Measurements from ENCODE around the gene IPP.

The IPP gene

DNA sequence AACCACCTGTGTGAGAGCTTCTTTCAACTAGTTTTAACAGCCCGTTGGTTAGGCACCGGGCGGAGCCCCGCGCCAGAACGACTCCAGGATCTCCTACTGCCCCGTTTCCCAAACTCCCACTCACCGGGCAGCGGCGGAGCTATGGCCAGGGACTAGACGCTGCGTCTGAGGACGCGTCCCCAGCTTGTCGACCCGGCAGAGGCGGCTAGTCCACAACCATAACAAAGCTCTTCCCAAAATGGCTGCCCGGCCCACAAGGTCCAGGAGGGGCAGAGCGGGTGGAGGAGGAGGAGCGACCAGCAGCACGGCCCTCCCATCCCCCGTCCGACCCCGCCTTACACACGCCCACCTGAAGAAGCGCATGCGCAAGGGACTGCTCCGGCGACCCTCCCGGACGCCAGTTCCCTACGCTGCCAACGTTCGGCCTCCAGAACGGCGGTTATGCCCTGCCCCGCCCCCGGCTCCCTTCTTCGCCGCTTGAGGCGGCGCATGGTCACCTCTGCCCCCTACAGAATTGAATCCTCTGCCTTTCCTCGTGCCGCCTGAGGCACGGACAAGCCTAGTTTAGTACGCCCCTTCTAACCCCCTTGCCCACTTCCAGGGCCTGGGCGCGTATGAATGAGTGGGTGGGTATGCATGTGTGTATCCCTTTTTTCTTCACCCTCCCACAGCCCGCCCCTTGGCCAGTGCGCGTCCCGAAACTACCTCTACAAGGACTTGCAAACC lies 64.0 kb downstream of the IPP start, which contains the start of gene GPBP1L1 (continued):
- TF ChIP-seq FEZF1 (tag by site-specific recombination; IDR thresholded peaks at IDR 0.05) (no peak), ZNF404 (tag by site-specific recombination; IDR thresholded peaks at IDR 0.05) (no peak), ZNF521 (tag by site-specific recombination; IDR thresholded peaks at IDR 0.05) (no peak), ZNF777 (tag by site-specific recombination; IDR thresholded peaks at IDR 0.05; ENCODE audit: borderline replicate concordance) (no peak), HOXD13 (CRISPR knock-in tag; IDR thresholded peaks at IDR 0.05; ENCODE audit: borderline replicate concordance) (no peak), KLF16 (tag by site-specific recombination; IDR thresholded peaks at IDR 0.05) (peak; percentile 45; the same call in 1 of the 2 replicates), ZNF654 (tag by site-specific recombination; IDR thresholded peaks at IDR 0.05; ENCODE audit: low read depth) (no peak), ZNF529 (tag by site-specific recombination; IDR thresholded peaks at IDR 0.05; ENCODE audit: insufficient replicate concordance) (no peak), ZXDB (tag by site-specific recombination; IDR thresholded peaks at IDR 0.05) (peak; percentile 54), ZNF19 (tag by site-specific recombination; IDR thresholded peaks at IDR 0.05; ENCODE audit: low read depth) (no peak), ZNF596 (tag by site-specific recombination; IDR thresholded peaks at IDR 0.05) (no peak; the same call in 1 of the 2 replicates), ZNF140 (tag by site-specific recombination; IDR thresholded peaks at IDR 0.05) (no peak)
- TF ChIP-seq, protein P1, sequence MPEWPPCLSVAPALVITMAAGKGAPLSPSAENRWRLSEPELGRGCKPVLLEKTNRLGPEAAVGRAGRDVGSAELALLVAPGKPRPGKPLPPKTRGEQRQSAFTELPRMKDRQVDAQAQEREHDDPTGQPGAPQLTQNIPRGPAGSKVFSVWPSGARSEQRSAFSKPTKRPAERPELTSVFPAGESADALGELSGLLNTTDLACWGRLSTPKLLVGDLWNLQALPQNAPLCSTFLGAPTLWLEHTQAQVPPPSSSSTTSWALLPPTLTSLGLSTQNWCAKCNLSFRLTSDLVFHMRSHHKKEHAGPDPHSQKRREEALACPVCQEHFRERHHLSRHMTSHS (tag by site-specific recombination; IDR thresholded peaks at IDR 0.05), result no peak
- TF ChIP-seq, protein P2, sequence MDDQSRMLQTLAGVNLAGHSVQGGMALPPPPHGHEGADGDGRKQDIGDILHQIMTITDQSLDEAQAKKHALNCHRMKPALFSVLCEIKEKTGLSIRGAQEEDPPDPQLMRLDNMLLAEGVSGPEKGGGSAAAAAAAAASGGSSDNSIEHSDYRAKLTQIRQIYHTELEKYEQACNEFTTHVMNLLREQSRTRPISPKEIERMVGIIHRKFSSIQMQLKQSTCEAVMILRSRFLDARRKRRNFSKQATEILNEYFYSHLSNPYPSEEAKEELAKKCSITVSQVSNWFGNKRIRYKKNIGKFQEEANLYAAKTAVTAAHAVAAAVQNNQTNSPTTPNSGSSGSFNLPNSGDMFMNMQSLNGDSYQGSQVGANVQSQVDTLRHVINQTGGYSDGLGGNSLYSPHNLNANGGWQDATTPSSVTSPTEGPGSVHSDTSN (CRISPR knock-in tag; IDR thresholded peaks at IDR 0.05), result no peak
- TF ChIP-seq, protein P3, sequence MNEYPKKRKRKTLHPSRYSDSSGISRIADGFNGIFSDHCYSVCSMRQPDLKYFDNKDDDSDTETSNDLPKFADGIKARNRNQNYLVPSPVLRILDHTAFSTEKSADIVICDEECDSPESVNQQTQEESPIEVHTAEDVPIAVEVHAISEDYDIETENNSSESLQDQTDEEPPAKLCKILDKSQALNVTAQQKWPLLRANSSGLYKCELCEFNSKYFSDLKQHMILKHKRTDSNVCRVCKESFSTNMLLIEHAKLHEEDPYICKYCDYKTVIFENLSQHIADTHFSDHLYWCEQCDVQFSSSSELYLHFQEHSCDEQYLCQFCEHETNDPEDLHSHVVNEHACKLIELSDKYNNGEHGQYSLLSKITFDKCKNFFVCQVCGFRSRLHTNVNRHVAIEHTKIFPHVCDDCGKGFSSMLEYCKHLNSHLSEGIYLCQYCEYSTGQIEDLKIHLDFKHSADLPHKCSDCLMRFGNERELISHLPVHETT (tag by site-specific recombination; IDR thresholded peaks at IDR 0.05), result no peak
- TF ChIP-seq, protein P4, sequence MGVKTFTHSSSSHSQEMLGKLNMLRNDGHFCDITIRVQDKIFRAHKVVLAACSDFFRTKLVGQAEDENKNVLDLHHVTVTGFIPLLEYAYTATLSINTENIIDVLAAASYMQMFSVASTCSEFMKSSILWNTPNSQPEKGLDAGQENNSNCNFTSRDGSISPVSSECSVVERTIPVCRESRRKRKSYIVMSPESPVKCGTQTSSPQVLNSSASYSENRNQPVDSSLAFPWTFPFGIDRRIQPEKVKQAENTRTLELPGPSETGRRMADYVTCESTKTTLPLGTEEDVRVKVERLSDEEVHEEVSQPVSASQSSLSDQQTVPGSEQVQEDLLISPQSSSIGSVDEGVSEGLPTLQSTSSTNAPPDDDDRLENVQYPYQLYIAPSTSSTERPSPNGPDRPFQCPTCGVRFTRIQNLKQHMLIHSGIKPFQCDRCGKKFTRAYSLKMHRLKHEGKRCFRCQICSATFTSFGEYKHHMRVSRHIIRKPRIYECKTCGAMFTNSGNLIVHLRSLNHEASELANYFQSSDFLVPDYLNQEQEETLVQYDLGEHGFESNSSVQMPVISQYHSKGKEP (tag by site-specific recombination; IDR thresholded peaks at IDR 0.05), result no peak
- TF ChIP-seq, protein P5, sequence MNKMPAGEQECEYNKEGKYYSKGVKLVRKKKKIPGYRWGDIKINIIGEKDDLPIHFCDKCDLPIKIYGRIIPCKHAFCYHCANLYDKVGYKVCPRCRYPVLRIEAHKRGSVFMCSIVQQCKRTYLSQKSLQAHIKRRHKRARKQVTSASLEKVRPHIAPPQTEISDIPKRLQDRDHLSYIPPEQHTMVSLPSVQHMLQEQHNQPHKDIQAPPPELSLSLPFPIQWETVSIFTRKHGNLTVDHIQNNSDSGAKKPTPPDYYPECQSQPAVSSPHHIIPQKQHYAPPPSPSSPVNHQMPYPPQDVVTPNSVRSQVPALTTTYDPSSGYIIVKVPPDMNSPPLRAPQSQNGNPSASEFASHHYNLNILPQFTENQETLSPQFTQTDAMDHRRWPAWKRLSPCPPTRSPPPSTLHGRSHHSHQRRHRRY (tag by site-specific recombination; IDR thresholded peaks at IDR 0.05), result no peak
- TF ChIP-seq, protein P6, sequence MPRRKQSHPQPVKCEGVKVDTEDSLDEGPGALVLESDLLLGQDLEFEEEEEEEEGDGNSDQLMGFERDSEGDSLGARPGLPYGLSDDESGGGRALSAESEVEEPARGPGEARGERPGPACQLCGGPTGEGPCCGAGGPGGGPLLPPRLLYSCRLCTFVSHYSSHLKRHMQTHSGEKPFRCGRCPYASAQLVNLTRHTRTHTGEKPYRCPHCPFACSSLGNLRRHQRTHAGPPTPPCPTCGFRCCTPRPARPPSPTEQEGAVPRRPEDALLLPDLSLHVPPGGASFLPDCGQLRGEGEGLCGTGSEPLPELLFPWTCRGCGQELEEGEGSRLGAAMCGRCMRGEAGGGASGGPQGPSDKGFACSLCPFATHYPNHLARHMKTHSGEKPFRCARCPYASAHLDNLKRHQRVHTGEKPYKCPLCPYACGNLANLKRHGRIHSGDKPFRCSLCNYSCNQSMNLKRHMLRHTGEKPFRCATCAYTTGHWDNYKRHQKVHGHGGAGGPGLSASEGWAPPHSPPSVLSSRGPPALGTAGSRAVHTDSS (tag by site-specific recombination; IDR thresholded peaks at IDR 0.05), result no peak
- TF ChIP-seq, protein P7, sequence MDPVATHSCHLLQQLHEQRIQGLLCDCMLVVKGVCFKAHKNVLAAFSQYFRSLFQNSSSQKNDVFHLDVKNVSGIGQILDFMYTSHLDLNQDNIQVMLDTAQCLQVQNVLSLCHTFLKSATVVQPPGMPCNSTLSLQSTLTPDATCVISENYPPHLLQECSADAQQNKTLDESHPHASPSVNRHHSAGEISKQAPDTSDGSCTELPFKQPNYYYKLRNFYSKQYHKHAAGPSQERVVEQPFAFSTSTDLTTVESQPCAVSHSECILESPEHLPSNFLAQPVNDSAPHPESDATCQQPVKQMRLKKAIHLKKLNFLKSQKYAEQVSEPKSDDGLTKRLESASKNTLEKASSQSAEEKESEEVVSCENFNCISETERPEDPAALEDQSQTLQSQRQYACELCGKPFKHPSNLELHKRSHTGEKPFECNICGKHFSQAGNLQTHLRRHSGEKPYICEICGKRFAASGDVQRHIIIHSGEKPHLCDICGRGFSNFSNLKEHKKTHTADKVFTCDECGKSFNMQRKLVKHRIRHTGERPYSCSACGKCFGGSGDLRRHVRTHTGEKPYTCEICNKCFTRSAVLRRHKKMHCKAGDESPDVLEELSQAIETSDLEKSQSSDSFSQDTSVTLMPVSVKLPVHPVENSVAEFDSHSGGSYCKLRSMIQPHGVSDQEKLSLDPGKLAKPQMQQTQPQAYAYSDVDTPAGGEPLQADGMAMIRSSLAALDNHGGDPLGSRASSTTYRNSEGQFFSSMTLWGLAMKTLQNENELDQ (tag by site-specific recombination; IDR thresholded peaks at IDR 0.05; ENCODE audit: low read depth), result no peak
- TF ChIP-seq, protein P8, sequence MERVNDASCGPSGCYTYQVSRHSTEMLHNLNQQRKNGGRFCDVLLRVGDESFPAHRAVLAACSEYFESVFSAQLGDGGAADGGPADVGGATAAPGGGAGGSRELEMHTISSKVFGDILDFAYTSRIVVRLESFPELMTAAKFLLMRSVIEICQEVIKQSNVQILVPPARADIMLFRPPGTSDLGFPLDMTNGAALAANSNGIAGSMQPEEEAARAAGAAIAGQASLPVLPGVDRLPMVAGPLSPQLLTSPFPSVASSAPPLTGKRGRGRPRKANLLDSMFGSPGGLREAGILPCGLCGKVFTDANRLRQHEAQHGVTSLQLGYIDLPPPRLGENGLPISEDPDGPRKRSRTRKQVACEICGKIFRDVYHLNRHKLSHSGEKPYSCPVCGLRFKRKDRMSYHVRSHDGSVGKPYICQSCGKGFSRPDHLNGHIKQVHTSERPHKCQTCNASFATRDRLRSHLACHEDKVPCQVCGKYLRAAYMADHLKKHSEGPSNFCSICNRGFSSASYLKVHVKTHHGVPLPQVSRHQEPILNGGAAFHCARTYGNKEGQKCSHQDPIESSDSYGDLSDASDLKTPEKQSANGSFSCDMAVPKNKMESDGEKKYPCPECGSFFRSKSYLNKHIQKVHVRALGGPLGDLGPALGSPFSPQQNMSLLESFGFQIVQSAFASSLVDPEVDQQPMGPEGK (tag by site-specific recombination; IDR thresholded peaks at IDR 0.05), result peak; percentile 69
- TF ChIP-seq, protein P9, sequence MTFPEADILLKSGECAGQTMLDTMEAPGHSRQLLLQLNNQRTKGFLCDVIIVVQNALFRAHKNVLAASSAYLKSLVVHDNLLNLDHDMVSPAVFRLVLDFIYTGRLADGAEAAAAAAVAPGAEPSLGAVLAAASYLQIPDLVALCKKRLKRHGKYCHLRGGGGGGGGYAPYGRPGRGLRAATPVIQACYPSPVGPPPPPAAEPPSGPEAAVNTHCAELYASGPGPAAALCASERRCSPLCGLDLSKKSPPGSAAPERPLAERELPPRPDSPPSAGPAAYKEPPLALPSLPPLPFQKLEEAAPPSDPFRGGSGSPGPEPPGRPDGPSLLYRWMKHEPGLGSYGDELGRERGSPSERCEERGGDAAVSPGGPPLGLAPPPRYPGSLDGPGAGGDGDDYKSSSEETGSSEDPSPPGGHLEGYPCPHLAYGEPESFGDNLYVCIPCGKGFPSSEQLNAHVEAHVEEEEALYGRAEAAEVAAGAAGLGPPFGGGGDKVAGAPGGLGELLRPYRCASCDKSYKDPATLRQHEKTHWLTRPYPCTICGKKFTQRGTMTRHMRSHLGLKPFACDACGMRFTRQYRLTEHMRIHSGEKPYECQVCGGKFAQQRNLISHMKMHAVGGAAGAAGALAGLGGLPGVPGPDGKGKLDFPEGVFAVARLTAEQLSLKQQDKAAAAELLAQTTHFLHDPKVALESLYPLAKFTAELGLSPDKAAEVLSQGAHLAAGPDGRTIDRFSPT (tag by site-specific recombination; IDR thresholded peaks at IDR 0.05), result peak; percentile 97
- TF ChIP-seq, protein P10, sequence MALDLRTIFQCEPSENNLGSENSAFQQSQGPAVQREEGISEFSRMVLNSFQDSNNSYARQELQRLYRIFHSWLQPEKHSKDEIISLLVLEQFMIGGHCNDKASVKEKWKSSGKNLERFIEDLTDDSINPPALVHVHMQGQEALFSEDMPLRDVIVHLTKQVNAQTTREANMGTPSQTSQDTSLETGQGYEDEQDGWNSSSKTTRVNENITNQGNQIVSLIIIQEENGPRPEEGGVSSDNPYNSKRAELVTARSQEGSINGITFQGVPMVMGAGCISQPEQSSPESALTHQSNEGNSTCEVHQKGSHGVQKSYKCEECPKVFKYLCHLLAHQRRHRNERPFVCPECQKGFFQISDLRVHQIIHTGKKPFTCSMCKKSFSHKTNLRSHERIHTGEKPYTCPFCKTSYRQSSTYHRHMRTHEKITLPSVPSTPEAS (tag by site-specific recombination; IDR thresholded peaks at IDR 0.05), result no peak

All from HEK293 (cell line).